Astrocyte (in vitro differentiated cells and primary cell): ENCODE results near the gene CCAR1. TPM values are rescaled to one million over a fixed set of nuclear protein-coding genes. Genes with fewer than 3 reads are reported as not detected.
"Not testable (repeated sequence)": the region's sequence is repeated elsewhere in the genome, so short reads cannot be mapped to it uniquely, and the experiment has no call there.

Source experiments
- DNase-seq: peaks from one replicate; pipeline ENCODE4 v3.0.0-alpha.2; 2010; ENCODE audit warnings: low read depth
- FAIRE-seq: peaks from 2 replicates; lab custom pipeline; 2011; peaks lifted over from hg19 to GRCh38; lab: Jason Lieb, UNC
- H2AFZ ChIP-seq: 2 replicates; pipeline ENCODE4 v1.6.0; 2012; ENCODE audit warnings: low read depth, low read length, inconsistent platforms
- H3K27ac ChIP-seq: 2 replicates; pipeline ENCODE4 v1.5.1; 2011; ENCODE audit warnings: low read depth, low read length, inconsistent platforms
- H3K27me3 ChIP-seq: 2 replicates; pipeline ENCODE4 v1.6.0; 2011; ENCODE audit warnings: low read length, inconsistent platforms; ENCODE audit not compliant: insufficient read depth
- H3K36me3 ChIP-seq: 2 replicates; pipeline ENCODE4 v1.5.1; 2011; ENCODE audit warnings: low read length, inconsistent platforms; ENCODE audit not compliant: insufficient read depth
- H3K4me1 ChIP-seq: 2 replicates; pipeline ENCODE4 v1.5.1; 2011; ENCODE audit warnings: low read length, inconsistent platforms; ENCODE audit not compliant: insufficient read depth
- H3K4me2 ChIP-seq: 2 replicates; pipeline ENCODE4 v1.6.0; 2012; ENCODE audit warnings: low read length, inconsistent platforms
- H3K4me3 ChIP-seq: 2 replicates; pipeline ENCODE4 v1.5.1; 2011; ENCODE audit warnings: low read depth, mild to moderate bottlenecking, low read length, inconsistent platforms; ENCODE audit not compliant: insufficient read depth
- H3K79me2 ChIP-seq: 2 replicates; pipeline ENCODE4 v1.6.0; 2012; ENCODE audit warnings: mild to moderate bottlenecking, low read length, inconsistent platforms; ENCODE audit not compliant: insufficient read depth
- H3K9ac ChIP-seq: 2 replicates; pipeline ENCODE4 v1.6.0; 2012; ENCODE audit warnings: mild to moderate bottlenecking, low read length, inconsistent platforms
- H3K9me3 ChIP-seq: 2 replicates; pipeline ENCODE4 v1.5.1; 2012; ENCODE audit warnings: low read depth, mild to moderate bottlenecking, low read length, inconsistent platforms; ENCODE audit not compliant: insufficient read depth
- H4K20me1 ChIP-seq: 2 replicates; pipeline ENCODE4 v1.6.0; 2012; ENCODE audit warnings: low read length, inconsistent platforms; ENCODE audit not compliant: insufficient read depth
- H3K27ac Mint-ChIP-seq: one replicate; pipeline ENCODE4 v1.8.0; 2021; ENCODE audit warnings: mild to moderate bottlenecking, mixed read lengths; ENCODE audit not compliant: unreplicated experiment
- H3K27me3 Mint-ChIP-seq: one replicate; pipeline ENCODE4 v1.8.0; 2021; ENCODE audit warnings: low read depth, mixed read lengths; ENCODE audit not compliant: unreplicated experiment
- H3K36me3 Mint-ChIP-seq: one replicate; pipeline ENCODE4 v1.8.0; 2021; ENCODE audit warnings: low read depth, mixed read lengths; ENCODE audit not compliant: unreplicated experiment
- H3K4me1 Mint-ChIP-seq: one replicate; pipeline ENCODE4 v1.8.0; 2021; ENCODE audit warnings: low read depth, mixed read lengths; ENCODE audit not compliant: unreplicated experiment
- H3K4me3 Mint-ChIP-seq: one replicate; pipeline ENCODE4 v1.8.0; 2021; ENCODE audit warnings: mild to moderate bottlenecking, moderate library complexity, mixed read lengths; ENCODE audit not compliant: unreplicated experiment
- H3K9me3 Mint-ChIP-seq: one replicate; pipeline ENCODE4 v1.8.0; 2021; ENCODE audit warnings: mild to moderate bottlenecking, mixed read lengths; ENCODE audit not compliant: unreplicated experiment
- CTCF ChIP-seq: IDR thresholded peaks from 2 replicates; pipeline ENCODE4 v1.5.1; 2011; ENCODE audit warnings: low read depth, mild to moderate bottlenecking, inconsistent platforms, low read length, moderate library complexity; ENCODE audit not compliant: insufficient read depth
- EZH2 ChIP-seq: IDR thresholded peaks from 2 replicates; pipeline ENCODE4 v1.6.1; 2012; ENCODE audit warnings: mild to moderate bottlenecking, low read length, inconsistent platforms; ENCODE audit not compliant: insufficient read depth
- total RNA-seq: library from RNA; stranded (reverse); gene quantifications from 2 replicates; pipeline ENCODE4 v1.2.1, GENCODE V29; 2021

CCAR1 gene
- total RNA-seq, 1 donor from 2014 or later, result 72.8 TPM

GRCh38 chr10:68759967-68760366 is 38.9 kb downstream of the CCAR1 start:
- peaks cover 62% of the 10 kb centered on the region for H3K36me3 ChIP-seq
- H3K27ac ChIP-seq, result no peak overlapping the region
- no peak overlapping the region for H3K4me2 ChIP-seq
- FAIRE-seq (no peak), DNase-seq (no peak)
- Mint-ChIP-seq H3K36me3 (peaks cover 5% of the 10 kb centered on the region), H3K4me1 (no peaks in the 10 kb centered on the region), H3K27ac (no peak overlapping the region), H3K27me3 (no peaks in the 10 kb centered on the region), H3K4me3 (no peak overlapping the region), H3K9me3 (no peaks in the 10 kb centered on the region)
- TF ChIP-seq EZH2, result no peak
- no peak for TF ChIP-seq CTCF
- H3K9me3 ChIP-seq, result no peaks in the 10 kb centered on the region
- H3K27me3 ChIP-seq, result no peaks in the 10 kb centered on the region
- H3K4me1 ChIP-seq, result no peaks in the 10 kb centered on the region
- H3K79me2 ChIP-seq, result peaks cover 3% of the 10 kb centered on the region
- H2AFZ ChIP-seq, result no peak overlapping the region
- no peak overlapping the region for H3K4me3 ChIP-seq
- peaks cover 9% of the 10 kb centered on the region for H4K20me1 ChIP-seq
- H3K9ac ChIP-seq, result no peak overlapping the region

- H3K27ac ChIP-seq, DNase-seq, H3K27ac Mint-ChIP-seq, H3K4me3 ChIP-seq, H3K4me3 Mint-ChIP-seq, H3K9me3 ChIP-seq, H3K4me2 ChIP-seq, H3K27me3 ChIP-seq, H3K27me3 Mint-ChIP-seq, H3K36me3 Mint-ChIP-seq, H3K4me1 ChIP-seq, H2AFZ ChIP-seq, FAIRE-seq, H3K4me1 Mint-ChIP-seq, H3K9ac ChIP-seq, H3K9me3 Mint-ChIP-seq: not testable (repeated sequence)
- Histone ChIP-seq H4K20me1 (peaks cover 23% of the 10 kb centered on the region), H3K36me3 (peaks cover 50% of the 10 kb centered on the region), H3K79me2 (peaks cover 11% of the 10 kb centered on the region)
These were observed 46.4 kb downstream of the CCAR1 start for GRCh38 chr10:68767407-68767806.

- Histone ChIP-seq H3K4me2 (no peak overlapping the region), H3K9me3 (no peaks in the 10 kb centered on the region), H3K36me3 (peaks cover 37% of the 10 kb centered on the region), H3K27ac (no peak overlapping the region), H3K4me3 (no peak overlapping the region), H3K9ac (no peak overlapping the region), H2AFZ (no peak overlapping the region), H3K79me2 (peaks cover 3% of the 10 kb centered on the region), H3K27me3 (no peaks in the 10 kb centered on the region), H4K20me1 (peaks cover 14% of the 10 kb centered on the region), H3K4me1 (no peaks in the 10 kb centered on the region)
- Mint-ChIP-seq H3K27me3 (no peaks in the 10 kb centered on the region), H3K27ac (no peak overlapping the region), H3K9me3 (no peaks in the 10 kb centered on the region), H3K36me3 (peaks cover 33% of the 10 kb centered on the region), H3K4me1 (no peaks in the 10 kb centered on the region), H3K4me3 (no peak overlapping the region)
- TF ChIP-seq EZH2 (no peak), CTCF (no peak)
- DNase-seq, result no peak
- no peak for FAIRE-seq
These were observed 60.9 kb downstream of the CCAR1 start for GRCh38 chr10:68781613-68782574.
